Gastroesophageal sphincter (tissue), 4 donors: ENCODE data around the gene TMEM144. TPM values are rescaled to one million over a fixed set of nuclear protein-coding genes. Genes with fewer than 3 reads are reported as not detected.
A peak's percentile ranks its signal among the peaks of the same experiment; 100 is the strongest.

Experiments used
- ATAC-seq: fragments of 150-250 bp; one replicate; pipeline ENCODE4 v1.9.1; 2016; ENCODE audit warnings: mild to moderate bottlenecking, moderate library complexity
- H3K27ac ChIP-seq, 4 donors: fragments of 200-600 bp; sonication (generic) in 3 of 4; 1 replicate in 3 of 4; 2 replicates in 1 of 4; pipeline ENCODE4 v1.5.1; 2016 to 2019
- H3K27me3 ChIP-seq: fragments of 200-600 bp; sonication (generic); one replicate; pipeline ENCODE4 v1.5.1; 2019
- H3K36me3 ChIP-seq, 2 donors: fragments of 200-600 bp; sonication (generic); one replicate each; pipeline ENCODE4 v1.5.1; 2019; ENCODE audit warnings: control low read depth in 1 of 2
- H3K4me1 ChIP-seq, 3 donors: fragments of 200-600 bp; sonication (generic); 1 replicate in 2 of 3; 2 replicates in 1 of 3; pipeline ENCODE4 v1.5.1; 2016 to 2019; ENCODE audit warnings: control low read depth in 2 of 3
- H3K4me3 ChIP-seq, 2 donors: fragments of 200-600 bp; sonication (generic); one replicate each; pipeline ENCODE4 v1.5.1; 2019; ENCODE audit warnings: mild to moderate bottlenecking in 1 of 2, moderate library complexity in 1 of 2
- H3K9me3 ChIP-seq, 3 donors: fragments of 200-600 bp; sonication (generic); one replicate each; pipeline ENCODE4 v1.5.1; 2017 to 2019; ENCODE audit warnings: control low read depth in 2 of 3
- EP300 ChIP-seq: sonication (generic); formaldehyde crosslinking; IDR thresholded peaks from one replicate; pipeline ENCODE4 v1.6.1; 2017; ENCODE audit warnings: antibody characterized with exemption, mild to moderate bottlenecking
- POLR2A ChIP-seq, 2 donors: fragments of 450-650 bp; IDR thresholded peaks; one replicate each; pipeline ENCODE4 v1.6.1; 2017; ENCODE audit warnings: antibody characterized with exemption in 2 of 2, mild to moderate bottlenecking in 2 of 2, moderate library complexity in 1 of 2
- POLR2AphosphoS5 ChIP-seq: sonication (generic); formaldehyde crosslinking; IDR thresholded peaks from one replicate; pipeline ENCODE4 v1.6.1; 2017; ENCODE audit warnings: antibody characterized with exemption
- WGBS, 2 donors: methylation state at CpG; one replicate each; pipeline ENCODE4 v1.1.5; 2018; ENCODE audit warnings: low coverage in 1 of 2; 5-methylcytosine and 5-hydroxymethylcytosine counted together
- total RNA-seq, 4 donors: library from RNA; depleted of rRNA; stranded (reverse); fragments of >200 nt; gene quantifications; one replicate each; pipeline ENCODE4 v1.1.0, GENCODE V29; 2016
- TF ChIP-seq, protein P1 (sequence below), 4 experiments: fragments of 200-600 bp in 2 of 4; fragments of 450-650 bp in 2 of 4; sonication (generic) in 1 of 4; IDR thresholded peaks; one replicate each; pipeline ENCODE4 v1.5.1; 2017 to 2019; ENCODE audit warnings: antibody characterized with exemption in 4 of 4, mild to moderate bottlenecking in 2 of 4, moderate library complexity in 2 of 4

Gene TMEM144
- total RNA-seq, 4 donors from 2014 or later, result 3.9 to 13.4 (median 6.3) TPM

GRCh38 chr4:158254292-158254691 is 44.0 kb downstream of the TMEM144 start:
- Histone ChIP-seq H3K36me3 (no peaks in the 10 kb centered on the region), H3K27me3 (no peaks in the 10 kb centered on the region), H3K9me3 (no peaks in the 10 kb centered on the region), H3K4me1 (peaks cover 0 to 11% (median 0%) of the 10 kb centered on the region in 3 donors), H3K27ac (no peak overlapping the region), H3K4me3 (no peak overlapping the region)
- WGBS, 2 donors, result 75 to 83% methylated on average over 2 of the region's 2 CpGs
- ATAC-seq, result no peak
- TF ChIP-seq, protein P1, sequence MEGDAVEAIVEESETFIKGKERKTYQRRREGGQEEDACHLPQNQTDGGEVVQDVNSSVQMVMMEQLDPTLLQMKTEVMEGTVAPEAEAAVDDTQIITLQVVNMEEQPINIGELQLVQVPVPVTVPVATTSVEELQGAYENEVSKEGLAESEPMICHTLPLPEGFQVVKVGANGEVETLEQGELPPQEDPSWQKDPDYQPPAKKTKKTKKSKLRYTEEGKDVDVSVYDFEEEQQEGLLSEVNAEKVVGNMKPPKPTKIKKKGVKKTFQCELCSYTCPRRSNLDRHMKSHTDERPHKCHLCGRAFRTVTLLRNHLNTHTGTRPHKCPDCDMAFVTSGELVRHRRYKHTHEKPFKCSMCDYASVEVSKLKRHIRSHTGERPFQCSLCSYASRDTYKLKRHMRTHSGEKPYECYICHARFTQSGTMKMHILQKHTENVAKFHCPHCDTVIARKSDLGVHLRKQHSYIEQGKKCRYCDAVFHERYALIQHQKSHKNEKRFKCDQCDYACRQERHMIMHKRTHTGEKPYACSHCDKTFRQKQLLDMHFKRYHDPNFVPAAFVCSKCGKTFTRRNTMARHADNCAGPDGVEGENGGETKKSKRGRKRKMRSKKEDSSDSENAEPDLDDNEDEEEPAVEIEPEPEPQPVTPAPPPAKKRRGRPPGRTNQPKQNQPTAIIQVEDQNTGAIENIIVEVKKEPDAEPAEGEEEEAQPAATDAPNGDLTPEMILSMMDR (IDR thresholded peaks at IDR 0.05), result no peak

DNA sequence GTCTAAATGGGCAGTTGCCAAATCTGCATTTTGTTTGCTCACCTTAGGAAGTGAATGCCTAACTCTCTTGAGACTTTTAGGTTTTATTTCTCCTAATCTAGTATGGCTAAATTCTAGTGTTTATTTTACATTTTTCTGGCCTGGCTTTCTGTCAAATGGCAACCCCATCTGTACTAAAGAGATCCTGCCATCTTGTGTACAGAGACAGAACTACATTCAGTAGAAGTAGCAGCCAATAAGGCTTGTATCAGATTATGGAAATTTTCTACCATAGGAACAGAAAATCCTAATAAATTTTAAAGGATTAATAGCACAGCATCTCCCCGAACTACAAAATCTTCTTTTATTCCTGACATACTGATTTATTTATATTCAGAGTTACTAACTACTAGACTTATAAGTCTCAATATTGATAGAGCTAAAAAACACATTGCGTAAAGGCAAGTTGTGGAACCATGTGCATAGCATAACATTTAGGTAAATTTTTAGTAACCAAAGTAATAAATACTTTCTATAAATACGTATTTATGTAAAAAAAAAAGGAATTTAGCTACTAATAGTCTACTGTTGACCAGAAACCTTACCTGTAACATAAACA is 45.5 kb downstream of the TMEM144 start:
- no peak for TF ChIP-seq POLR2AphosphoS5
- TF ChIP-seq, protein P1 (IDR thresholded peaks at IDR 0.05), result peak; percentile 56 to 76 (median 67)
- Histone ChIP-seq H3K36me3 (no peaks in the 10 kb centered on the region), H3K27ac (no peak overlapping the region), H3K9me3 (no peaks in the 10 kb centered on the region), H3K4me1 (peaks cover 0 to 6% (median 0%) of the 10 kb centered on the region in 3 donors), H3K4me3 (no peak overlapping the region), H3K27me3 (no peaks in the 10 kb centered on the region)
- WGBS, 2 donors, result 36 to 37% methylated on average over 3 of the region's 3 CpGs
- ATAC-seq, result peak; percentile 50

- 24 to 54% methylated on average over 2 to 3 of the region's 3 CpGs for WGBS, 2 donors
- H3K4me1 ChIP-seq, result no peaks in the 10 kb centered on the region
- no peak overlapping the region for H3K27ac ChIP-seq
- no peaks in the 10 kb centered on the region for H3K27me3 ChIP-seq
- no peak for ATAC-seq
- TF ChIP-seq EP300, result no peak
- no peak for TF ChIP-seq POLR2A (IDR thresholded peaks at IDR 0.05)
- TF ChIP-seq, protein P1 (IDR thresholded peaks at IDR 0.05), result peak in 3 of 4 experiments; percentile 8 to 17 (median 10)
- no peaks in the 10 kb centered on the region for H3K36me3 ChIP-seq
- no peaks in the 10 kb centered on the region for H3K9me3 ChIP-seq
- no peak overlapping the region for H3K4me3 ChIP-seq
Measured at GRCh38 chr4:158259955-158260575, 49.8 kb downstream of the TMEM144 start.

DNA sequence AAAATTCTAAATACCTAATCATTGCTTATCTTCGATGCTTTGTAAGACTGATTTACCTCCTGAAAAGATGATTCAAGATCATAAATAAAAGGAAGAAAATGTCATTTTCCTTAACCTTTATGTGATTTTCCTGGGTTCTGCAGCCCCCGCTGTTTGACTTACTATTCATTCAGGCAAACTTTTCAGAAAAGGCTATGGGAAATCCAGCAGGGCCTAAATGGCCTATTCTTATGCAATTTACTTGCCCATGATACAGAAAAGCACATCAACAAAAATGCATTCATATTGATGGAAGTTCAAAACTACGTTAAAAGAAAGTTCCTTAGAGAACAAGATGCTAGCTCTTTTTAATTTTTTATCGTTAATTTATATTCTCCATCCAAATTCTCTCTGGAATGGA is 51.2 kb downstream of the TMEM144 start:
- no peaks in the 10 kb centered on the region for H3K4me1 ChIP-seq
- 85 to 88% methylated on average over 4 of the region's 4 CpGs for WGBS, 2 donors
- no peaks in the 10 kb centered on the region for H3K9me3 ChIP-seq

More for the DNA sequence above, 51.2 kb downstream of the TMEM144 start:
- ATAC-seq, result no peak
- Histone ChIP-seq H3K4me3 (no peak overlapping the region), H3K27me3 (no peaks in the 10 kb centered on the region), H3K36me3 (no peaks in the 10 kb centered on the region), H3K27ac (no peak overlapping the region)
- TF ChIP-seq, protein P1 (IDR thresholded peaks at IDR 0.05), result no peak
- no peak for TF ChIP-seq POLR2AphosphoS5
- no peak for TF ChIP-seq EP300
- no peak for TF ChIP-seq POLR2A (IDR thresholded peaks at IDR 0.05)
